Body of pancreas (tissue), 4 donors: Measurements from ENCODE around the gene RET.

Experiments
- POLR2A ChIP-seq, 3 donors: fragments of 450-650 bp; IDR thresholded peaks; one replicate each; pipeline ENCODE4 v1.6.1; 2016; ENCODE audit warnings: antibody characterized with exemption in 3 of 3, mild to moderate bottlenecking in 2 of 3
- TF ChIP-seq, protein P1 (sequence below), 7 experiments: fragments of 450-650 bp in 4 of 7; fragments of 200-600 bp in 3 of 7; sonication (generic) in 3 of 7; IDR thresholded peaks; one replicate each; pipeline ENCODE4 v1.5.1; 2016 to 2019; ENCODE audit warnings: antibody characterized with exemption in 7 of 7

GRCh38 chr10:43053825-43054224 lies 23.0 kb upstream of the RET start:
- TF ChIP-seq, protein P1, sequence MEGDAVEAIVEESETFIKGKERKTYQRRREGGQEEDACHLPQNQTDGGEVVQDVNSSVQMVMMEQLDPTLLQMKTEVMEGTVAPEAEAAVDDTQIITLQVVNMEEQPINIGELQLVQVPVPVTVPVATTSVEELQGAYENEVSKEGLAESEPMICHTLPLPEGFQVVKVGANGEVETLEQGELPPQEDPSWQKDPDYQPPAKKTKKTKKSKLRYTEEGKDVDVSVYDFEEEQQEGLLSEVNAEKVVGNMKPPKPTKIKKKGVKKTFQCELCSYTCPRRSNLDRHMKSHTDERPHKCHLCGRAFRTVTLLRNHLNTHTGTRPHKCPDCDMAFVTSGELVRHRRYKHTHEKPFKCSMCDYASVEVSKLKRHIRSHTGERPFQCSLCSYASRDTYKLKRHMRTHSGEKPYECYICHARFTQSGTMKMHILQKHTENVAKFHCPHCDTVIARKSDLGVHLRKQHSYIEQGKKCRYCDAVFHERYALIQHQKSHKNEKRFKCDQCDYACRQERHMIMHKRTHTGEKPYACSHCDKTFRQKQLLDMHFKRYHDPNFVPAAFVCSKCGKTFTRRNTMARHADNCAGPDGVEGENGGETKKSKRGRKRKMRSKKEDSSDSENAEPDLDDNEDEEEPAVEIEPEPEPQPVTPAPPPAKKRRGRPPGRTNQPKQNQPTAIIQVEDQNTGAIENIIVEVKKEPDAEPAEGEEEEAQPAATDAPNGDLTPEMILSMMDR (IDR thresholded peaks at IDR 0.05) = no peak
- no peak for TF ChIP-seq POLR2A (IDR thresholded peaks at IDR 0.05)
